Measurements from ENCODE around the gene ZNF101.

ZNF101 gene

DNA sequence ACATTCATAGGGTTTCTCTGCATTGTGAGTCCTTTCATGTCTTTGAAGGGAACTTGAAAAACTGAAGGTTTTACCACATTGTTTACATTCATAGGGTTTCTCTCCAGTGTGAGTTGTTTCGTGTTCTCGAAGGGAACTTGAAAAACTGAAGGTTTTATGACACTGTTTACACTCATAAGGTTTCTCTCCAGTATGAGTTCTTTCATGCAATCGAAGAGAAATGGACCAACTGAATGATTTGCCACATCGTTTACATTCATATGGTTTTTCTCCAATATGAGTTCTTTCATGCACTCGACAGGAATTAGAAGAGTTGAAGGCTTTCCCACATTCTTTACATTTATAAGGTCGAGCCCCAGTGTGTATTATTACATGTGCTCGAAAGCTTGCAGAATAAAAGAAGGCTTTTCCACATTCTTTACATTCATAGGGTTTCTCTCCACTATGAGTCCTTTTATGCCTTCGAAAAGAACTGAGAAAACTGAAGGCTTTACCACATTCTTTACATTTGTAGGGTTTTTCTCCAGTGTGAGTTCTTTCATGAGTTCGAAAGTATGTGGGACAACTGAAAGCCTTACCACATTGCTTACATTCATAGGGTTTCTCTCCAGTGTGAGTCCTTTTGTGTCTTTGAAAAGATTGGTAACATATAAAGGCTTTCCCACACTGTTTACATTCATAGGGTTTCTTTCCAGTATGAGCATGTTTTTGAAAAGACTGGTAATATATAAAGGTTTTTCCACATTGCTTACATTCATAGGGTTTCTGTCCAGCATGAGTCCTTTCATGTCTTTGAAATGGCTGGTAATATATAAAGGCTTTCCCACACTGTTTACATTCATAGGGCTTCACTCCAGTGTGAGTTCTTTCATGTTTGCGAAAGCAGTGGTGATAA is 43.5 kb downstream of the ZNF101 start:
- no peak for DNase-seq

DNA sequence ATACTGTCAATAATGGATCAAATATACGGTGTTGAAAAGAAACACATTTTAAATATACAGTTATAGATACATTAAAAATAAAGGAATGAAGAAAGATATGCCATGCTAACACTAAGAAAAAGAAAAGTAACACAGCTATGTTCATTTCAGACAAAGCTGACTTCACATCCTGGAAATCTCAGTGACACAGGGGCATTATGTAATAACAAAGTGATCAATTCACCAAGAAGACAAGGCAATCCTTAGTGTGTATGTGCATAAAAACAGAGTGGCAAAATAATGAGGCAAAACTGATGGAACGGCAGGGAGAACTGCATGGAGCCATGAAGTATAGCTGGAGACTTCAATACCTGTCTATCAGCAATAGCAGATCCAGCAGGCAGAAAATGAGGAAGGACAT is 51.2 kb downstream of the ZNF101 start:
- DNase-seq, result no peak

DNA sequence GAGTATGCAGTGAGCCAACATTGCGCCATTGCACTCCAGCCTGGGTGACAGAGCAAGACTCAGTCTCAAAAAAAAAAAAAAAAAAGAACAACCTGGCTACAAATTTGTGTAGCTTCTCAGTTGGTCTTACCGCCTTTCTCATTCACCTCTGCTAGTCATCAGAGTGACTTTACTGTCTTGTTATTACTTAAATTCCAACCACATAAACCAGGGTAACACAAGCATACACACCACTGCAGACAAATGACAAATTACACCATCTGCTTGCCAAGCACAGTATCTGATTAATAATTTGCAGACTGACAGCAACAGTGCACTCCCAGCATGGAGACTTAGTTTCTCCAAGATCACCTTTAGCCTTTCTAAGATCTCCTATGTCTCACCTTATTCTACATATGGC is 53.3 kb downstream of the ZNF101 start:
- DNase-seq, result no peak

DNA sequence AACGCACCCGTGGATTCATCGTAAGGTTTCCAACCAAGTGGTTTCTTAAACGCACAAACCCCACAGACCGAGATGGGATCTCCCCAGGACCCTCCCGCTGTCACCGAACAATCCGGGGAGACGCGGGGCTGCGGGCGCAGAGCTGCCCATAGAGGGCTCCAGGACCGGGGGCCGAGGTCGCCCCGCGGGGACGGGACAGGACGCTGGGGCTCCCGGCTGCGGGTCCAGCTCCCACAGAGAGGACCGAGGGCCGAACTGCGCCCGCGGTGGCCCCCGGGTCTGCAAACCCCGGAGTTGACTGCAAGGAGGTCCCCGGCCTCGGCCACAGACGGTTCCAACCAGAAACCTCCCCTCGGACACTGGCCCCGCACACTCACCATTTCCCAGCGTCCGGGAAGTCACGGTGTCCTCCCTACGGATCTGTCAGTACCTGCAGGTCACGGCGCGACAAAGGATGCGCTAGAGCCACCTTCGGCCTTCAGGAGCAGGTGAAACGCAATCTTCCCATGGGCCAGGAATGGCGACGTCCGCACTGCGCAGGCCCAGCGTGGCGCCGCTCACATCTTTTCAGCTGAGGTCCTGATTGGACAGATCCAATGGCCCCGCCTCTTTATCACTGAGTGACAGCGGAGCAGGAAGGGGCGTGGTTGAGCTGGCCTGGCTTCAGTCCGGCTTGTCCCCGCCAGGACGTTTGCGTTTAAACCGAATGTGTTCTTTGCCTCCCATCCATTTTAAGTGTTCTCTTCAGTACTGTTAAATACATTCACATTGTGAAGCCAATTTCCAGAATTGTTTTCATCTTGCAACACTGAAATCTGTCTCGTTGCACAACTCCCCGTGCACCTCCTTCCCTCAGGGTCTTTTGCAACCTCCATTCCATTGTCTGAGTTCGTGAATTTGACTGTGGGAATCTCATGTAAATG is 64.2 kb downstream of the ZNF101 start, which contains the start of gene ZNF14:
ZNF14 (minus strand) TSS at position 534 of the 923 bp plus-strand sequence; CDS start at position 380, 154 bp downstream.
- peak; percentile 94 to 95 (median 95) for DNase-seq

Measured in suppressor macrophage treated with lipopolysaccharide for 1 hour (primary cell).